Measurements from ENCODE around the gene SHANK1. TPM values are rescaled to one million over a fixed set of nuclear protein-coding genes. Genes with fewer than 3 reads are reported as not detected.
"Not testable (repeated sequence)": the region's sequence is repeated elsewhere in the genome, so short reads cannot be mapped to it uniquely, and the experiment has no call there.

Gene SHANK1
- total RNA-seq (2014; rRNA removed; shearing (Covaris generic)): not detected in 2 replicates

DNA sequence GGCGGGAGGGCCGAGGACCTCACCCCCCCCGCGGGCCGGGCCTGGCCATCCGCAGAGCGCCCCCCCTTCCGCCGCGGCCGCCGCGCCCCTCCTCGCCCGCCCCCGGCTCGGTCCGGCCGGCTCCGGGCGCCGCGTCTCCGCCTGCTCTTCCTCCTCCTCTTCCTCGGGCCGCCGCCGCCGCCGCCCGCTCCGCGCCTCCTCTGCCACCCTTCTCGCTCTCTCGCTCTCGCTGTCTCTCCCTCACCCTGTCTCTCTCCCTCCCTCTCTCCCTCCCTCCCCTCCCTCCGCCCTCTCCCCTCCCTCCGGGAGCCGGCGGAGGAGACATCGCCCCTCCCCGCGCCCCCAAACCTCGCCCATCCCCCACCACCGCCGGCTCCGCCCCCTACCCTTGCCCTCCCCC lies at the start of gene SHANK1:
Gene SHANK1 (minus strand): TSS at position 237 of the 400 bp plus-strand sequence. CDS start 2,883 bp downstream, outside the sequence.
- no peaks in the 10 kb centered on the region for H3K9me3 ChIP-seq (replicated peaks)
- H3K4me1 ChIP-seq (replicated peaks): no peaks in the 10 kb centered on the region
- H3K27me3 ChIP-seq (replicated peaks): peaks cover 50% of the 10 kb centered on the region
- H3K4me3 ChIP-seq: no peak within 1 kb of the TSS
- no peaks in the 10 kb centered on the region for H3K36me3 ChIP-seq
- DNase-seq (ENCODE audit: low read depth in 1 of 2, low spot score in 2 of 2): no peak
- no peak within 1 kb of the TSS for H3K27ac ChIP-seq

DNA sequence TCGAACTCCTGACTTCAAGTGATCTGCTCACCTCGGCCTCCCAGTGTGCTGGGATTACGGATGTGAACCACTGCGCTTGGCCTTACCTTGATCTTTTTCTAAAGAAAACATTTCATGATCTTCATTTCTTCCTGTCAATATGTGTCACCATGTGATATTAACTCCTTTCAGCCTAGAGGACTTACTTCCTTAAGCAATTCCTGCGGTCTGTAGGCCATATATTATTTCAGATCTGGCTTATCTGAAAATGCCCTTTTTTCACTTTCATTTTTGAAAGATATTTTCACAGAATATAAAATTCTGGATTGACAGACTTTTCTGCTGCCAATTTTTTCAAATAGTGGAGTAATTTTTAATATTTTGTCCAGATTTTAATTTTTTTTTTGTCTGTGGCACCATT lies 48.7 kb upstream of the SHANK1 start:
- Histone ChIP-seq H3K27ac (no peak overlapping the region), H3K4me3 (no peak overlapping the region)
- no peak for DNase-seq (ENCODE audit: low read depth in 1 of 2, low spot score in 2 of 2)

DNA sequence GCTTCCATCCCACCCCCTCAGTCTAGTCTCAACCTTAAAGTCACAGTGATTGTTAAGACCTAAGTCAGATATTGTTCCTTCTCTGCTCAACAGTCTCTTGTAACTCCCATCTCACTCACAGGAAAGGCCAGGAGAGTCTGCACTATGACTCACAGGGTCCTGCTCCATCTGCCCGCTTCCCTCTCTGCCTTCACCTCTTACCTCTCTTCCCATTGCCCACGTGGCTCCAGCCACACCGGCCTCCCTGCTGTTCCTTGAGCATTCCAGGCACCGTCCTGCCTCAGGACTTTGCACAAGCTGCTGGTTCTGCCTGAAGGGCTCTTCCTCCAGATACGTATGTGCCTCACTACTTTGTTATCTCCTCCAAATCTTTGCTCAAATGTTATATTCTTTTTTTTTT lies 47.7 kb upstream of the SHANK1 start:
- H3K36me3 ChIP-seq; DNase-seq (ENCODE audit: low read depth in 1 of 2, low spot score in 2 of 2); H3K4me1 ChIP-seq (replicated peaks); H3K4me3 ChIP-seq; H3K9me3 ChIP-seq (replicated peaks); H3K27me3 ChIP-seq (replicated peaks); H3K27ac ChIP-seq: not testable (repeated sequence)

More for the DNA sequence above, 48.7 kb upstream of the SHANK1 start:
- no peaks in the 10 kb centered on the region for H3K4me1 ChIP-seq (replicated peaks)
- peaks cover 5% of the 10 kb centered on the region for H3K27me3 ChIP-seq (replicated peaks)
- H3K36me3 ChIP-seq: no peaks in the 10 kb centered on the region
- H3K9me3 ChIP-seq (replicated peaks): no peaks in the 10 kb centered on the region

DNA sequence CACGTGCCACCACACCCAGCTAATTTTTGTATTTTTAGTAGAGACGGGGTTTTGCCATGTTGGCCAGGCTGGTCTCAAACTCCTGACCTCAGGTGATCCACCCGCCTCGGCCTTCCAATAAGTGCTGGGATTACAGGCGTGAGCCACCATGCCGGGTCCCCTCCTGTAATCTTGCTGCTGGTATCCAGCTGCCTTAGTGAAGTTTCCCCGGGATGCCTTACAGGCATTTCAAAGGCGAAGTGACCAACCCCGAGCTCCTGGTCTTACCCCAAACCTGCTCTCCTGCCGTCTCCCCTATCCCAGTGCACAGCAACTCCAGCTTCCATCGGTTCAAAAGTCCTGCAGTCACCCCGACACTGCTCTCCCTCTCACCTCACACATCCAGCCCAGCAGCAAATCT lies 47.1 kb upstream of the SHANK1 start:
- not testable (repeated sequence) for H3K36me3 ChIP-seq; H3K27ac ChIP-seq; H3K4me3 ChIP-seq; DNase-seq (ENCODE audit: low read depth in 1 of 2, low spot score in 2 of 2); H3K4me1 ChIP-seq (replicated peaks); H3K27me3 ChIP-seq (replicated peaks); H3K9me3 ChIP-seq (replicated peaks)

DNA sequence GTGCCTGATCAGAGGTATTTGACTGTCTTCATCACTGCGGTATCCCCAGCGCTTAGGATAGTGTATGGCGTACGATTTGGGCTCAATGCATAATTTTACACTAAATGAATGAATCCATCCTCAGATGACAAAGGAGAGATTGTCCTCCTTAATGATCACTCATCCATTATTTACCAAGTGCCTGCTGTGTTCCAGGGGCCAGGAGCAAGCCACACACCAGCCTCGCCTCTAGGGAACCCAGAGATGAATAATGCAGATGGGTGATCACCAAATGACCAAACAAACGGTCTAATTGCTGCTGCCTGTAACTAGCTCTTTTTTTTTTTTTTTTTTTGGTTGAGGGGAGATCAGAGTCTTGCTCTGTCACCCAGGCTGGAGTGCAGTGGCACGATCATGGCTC lies 44.8 kb upstream of the SHANK1 start:
- no peak for DNase-seq (ENCODE audit: low read depth in 1 of 2, low spot score in 2 of 2)
- H3K4me1 ChIP-seq (replicated peaks): no peaks in the 10 kb centered on the region
- H3K27ac ChIP-seq: no peak overlapping the region
- no peak overlapping the region for H3K4me3 ChIP-seq
- peaks cover 8% of the 10 kb centered on the region for H3K27me3 ChIP-seq (replicated peaks)
- H3K36me3 ChIP-seq: no peaks in the 10 kb centered on the region
- no peaks in the 10 kb centered on the region for H3K9me3 ChIP-seq (replicated peaks)

DNA sequence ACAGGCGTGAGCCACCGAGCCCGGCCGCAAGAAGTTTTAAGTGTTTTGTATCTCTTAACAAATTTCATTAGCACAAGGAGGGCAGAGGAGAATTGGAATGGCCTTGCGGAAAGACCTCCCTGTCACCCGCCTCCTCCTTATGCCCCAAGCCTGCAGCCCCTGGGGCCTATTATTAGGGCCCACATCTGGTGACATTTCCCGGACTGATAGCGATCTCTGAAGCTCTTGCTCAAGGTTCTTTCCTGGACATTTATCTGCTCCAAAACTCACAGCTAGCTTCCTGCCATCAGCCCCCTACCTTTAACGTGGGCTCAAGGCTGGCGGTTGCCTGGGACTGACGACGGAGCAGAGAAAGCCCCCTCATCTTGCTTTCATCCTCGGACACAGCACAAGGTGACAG lies 43.9 kb upstream of the SHANK1 start:
- not testable (repeated sequence) for H3K27ac ChIP-seq; H3K36me3 ChIP-seq; DNase-seq (ENCODE audit: low read depth in 1 of 2, low spot score in 2 of 2); H3K27me3 ChIP-seq (replicated peaks); H3K4me1 ChIP-seq (replicated peaks); H3K4me3 ChIP-seq; H3K9me3 ChIP-seq (replicated peaks)

DNA sequence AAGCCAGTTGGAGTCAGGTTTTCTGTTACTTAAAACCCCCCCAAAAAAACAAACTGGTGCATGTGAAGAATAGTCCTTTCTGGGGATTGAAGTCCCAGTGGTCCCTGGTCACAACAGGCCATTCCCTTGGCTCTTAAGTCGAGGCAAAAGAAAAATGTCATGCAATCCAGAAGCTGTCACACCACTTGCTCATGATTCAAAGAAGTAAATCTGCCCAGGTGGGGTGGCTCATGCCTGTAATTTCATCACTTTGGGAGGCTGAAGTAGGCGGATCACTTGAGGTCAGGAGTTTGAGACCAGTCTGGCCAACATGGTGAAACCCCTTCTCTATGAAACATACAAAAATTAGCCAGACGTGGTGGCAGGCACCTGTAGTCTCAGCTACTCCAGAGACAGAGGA lies 41.9 kb upstream of the SHANK1 start:
- not testable (repeated sequence) for H3K4me3 ChIP-seq; H3K27me3 ChIP-seq (replicated peaks); DNase-seq (ENCODE audit: low read depth in 1 of 2, low spot score in 2 of 2); H3K27ac ChIP-seq; H3K9me3 ChIP-seq (replicated peaks); H3K36me3 ChIP-seq; H3K4me1 ChIP-seq (replicated peaks)

DNA sequence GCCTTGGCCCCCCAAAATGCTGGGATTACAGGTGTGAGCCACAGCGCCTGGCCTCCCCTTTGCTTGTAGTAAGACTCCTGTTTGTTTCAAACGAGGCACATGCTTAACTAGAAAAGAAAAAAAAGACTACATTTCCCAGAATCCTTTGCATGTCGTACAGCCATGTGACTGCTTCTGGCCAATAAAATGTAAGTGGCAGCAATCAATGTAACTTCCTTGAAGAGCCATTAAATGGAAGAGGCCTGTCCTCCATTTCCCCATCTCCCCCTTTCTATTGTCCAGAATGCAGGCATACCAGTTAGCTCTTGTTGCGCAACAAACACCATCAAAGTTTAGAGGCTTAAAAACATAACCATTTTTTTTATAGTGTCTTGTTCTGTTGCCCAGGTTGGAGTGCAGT lies 40.3 kb upstream of the SHANK1 start:
- Histone ChIP-seq H3K27me3 (replicated peaks) (0 out of 2 replicates have a peak, but pooled peaks cover 3% of the 10 kb centered on the region), H3K9me3 (replicated peaks) (no peaks in the 10 kb centered on the region), H3K4me3 (no peak overlapping the region), H3K4me1 (replicated peaks) (no peaks in the 10 kb centered on the region), H3K27ac (no peak overlapping the region), H3K36me3 (no peaks in the 10 kb centered on the region)
- no peak for DNase-seq (ENCODE audit: low read depth in 1 of 2, low spot score in 2 of 2)

DNA sequence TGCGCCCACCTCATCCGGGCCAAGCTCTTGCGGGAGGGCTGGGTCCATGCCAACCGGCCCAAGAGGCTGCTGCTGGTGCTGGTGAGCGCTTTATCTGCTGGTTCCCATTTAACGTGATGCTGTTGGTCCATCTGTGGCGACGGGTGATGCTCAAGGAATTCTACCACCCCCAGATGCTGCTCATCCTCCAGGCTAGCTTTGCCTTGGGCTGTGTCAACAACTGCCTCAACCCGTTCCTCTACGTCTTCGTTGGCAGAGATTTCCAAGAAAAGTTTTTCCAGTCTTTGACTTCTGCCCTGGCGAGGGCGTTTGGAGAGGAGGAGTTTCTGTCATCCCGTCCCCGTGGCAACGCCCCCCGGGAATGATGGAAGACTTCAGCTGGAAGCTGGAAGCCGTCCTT lies 39.5 kb upstream of the SHANK1 start:
- not testable (repeated sequence) for H3K27ac ChIP-seq; H3K36me3 ChIP-seq; DNase-seq (ENCODE audit: low read depth in 1 of 2, low spot score in 2 of 2); H3K4me1 ChIP-seq (replicated peaks); H3K4me3 ChIP-seq; H3K9me3 ChIP-seq (replicated peaks); H3K27me3 ChIP-seq (replicated peaks)

DNA sequence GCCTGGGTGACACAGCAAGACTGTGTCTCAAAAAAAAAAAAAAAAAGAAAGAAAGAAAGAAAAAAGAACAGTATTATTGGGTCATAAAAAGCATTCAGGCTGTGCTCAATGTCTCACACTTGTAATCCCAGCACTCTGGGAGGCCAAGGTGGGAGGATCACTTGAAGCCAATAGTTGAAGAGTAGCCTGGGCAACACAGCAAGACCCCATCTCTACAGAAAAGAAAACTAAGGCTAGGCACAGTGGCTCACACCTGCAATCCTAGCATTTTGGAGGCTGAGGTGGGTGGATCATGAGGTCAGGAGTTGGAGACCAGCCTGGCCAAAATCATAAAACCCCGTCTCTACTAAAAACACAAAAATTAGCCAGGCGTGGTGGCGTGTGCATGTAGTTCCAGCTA lies 38.0 kb upstream of the SHANK1 start:
- not testable (repeated sequence) for DNase-seq (ENCODE audit: low read depth in 1 of 2, low spot score in 2 of 2); H3K4me1 ChIP-seq (replicated peaks); H3K4me3 ChIP-seq; H3K27me3 ChIP-seq (replicated peaks); H3K27ac ChIP-seq; H3K36me3 ChIP-seq; H3K9me3 ChIP-seq (replicated peaks)

DNA sequence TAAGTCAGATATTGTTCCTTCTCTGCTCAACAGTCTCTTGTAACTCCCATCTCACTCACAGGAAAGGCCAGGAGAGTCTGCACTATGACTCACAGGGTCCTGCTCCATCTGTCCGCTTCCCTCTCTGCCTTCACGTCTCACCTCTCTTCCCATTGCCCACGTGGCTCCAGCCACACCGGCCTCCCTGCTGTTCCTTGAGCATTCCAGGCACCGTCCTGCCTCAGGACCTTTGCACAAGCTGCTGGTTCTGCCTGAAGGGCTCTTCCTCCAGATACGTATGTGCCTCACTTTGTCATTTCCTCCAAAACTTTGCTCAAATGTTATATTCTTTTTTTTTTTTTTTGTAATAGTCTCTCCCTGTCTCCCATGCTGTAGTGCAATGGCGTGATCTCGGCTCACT lies 36.6 kb upstream of the SHANK1 start:
- H3K27me3 ChIP-seq (replicated peaks); H3K27ac ChIP-seq; H3K9me3 ChIP-seq (replicated peaks): not testable (repeated sequence)

DNA sequence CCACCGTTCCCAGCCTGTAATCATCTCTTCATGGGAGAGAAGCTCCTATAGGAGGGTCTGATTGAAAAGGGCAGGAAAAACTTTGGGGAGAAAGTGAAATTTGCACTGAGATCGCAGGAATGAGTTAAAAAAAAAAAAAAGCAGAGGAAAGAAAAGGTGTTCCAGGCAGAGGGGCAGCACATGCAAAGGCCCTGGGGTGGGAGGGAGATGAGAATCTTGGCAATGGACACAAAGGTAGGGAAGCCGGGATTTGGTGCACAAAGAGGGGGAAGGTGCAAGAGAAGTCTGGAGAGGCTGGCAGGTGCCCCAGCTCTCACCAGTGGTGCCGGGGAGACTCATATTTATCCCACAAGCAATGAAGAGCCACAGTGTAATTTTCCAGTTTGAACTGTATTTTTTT lies 34.3 kb upstream of the SHANK1 start:
- Histone ChIP-seq H3K27me3 (replicated peaks) (peaks cover 13% of the 10 kb centered on the region; the same call in 1 of the 2 replicates), H3K4me3 (no peak overlapping the region), H3K36me3 (no peaks in the 10 kb centered on the region), H3K4me1 (replicated peaks) (no peaks in the 10 kb centered on the region), H3K9me3 (replicated peaks) (no peaks in the 10 kb centered on the region), H3K27ac (no peak overlapping the region)
- DNase-seq (ENCODE audit: low read depth in 1 of 2, low spot score in 2 of 2): no peak

More for the DNA sequence above, 36.6 kb upstream of the SHANK1 start:
- H3K36me3 ChIP-seq; DNase-seq (ENCODE audit: low read depth in 1 of 2, low spot score in 2 of 2); H3K4me1 ChIP-seq (replicated peaks); H3K4me3 ChIP-seq: not testable (repeated sequence)

DNA sequence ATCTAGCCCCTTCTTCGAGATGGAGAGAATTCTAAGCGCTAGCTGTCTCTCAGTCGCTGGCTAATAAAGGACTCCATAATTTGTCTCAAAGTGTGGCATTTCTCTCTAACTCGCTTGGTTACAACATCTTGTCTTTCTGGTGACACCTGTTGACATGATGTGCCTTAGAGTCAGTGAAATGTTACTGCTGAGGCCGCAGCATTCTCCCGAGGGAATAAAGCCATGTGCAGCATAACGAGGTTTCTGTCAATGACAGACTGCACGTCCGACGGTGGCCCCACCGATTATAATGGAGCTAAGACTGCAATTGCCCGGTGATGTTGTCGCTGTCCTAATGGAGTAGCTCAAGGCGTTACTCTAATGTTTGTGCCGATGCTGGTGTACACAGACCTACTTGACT lies 30.4 kb upstream of the SHANK1 start:
- no peak overlapping the region for H3K27ac ChIP-seq
- no peaks in the 10 kb centered on the region for H3K9me3 ChIP-seq (replicated peaks)
- DNase-seq (ENCODE audit: low read depth in 1 of 2, low spot score in 2 of 2): no peak
- H3K36me3 ChIP-seq: no peaks in the 10 kb centered on the region
- H3K27me3 ChIP-seq (replicated peaks): peaks cover 13% of the 10 kb centered on the region
- no peak overlapping the region for H3K4me3 ChIP-seq
- no peaks in the 10 kb centered on the region for H3K4me1 ChIP-seq (replicated peaks)

DNA sequence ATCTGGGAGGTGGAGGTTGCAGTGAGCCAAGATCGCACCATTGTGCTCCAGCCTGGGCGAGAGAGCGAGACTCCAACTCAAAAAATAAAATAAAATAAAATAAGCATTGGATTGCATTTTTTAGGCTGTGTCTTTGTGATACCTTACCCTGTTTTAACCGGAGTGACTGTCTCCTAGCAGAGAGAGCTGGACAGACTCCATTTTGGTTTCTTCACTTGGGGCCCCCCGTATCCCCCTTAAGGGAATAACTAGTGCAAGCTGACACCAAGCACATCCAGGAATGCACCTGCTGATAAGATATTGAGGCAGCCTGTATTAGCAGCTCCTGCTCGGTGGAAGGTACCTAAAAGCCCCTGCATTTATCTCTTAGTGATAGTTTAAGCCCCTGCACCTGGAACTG lies 29.9 kb upstream of the SHANK1 start:
- Histone ChIP-seq H3K27ac (no peak overlapping the region), H3K4me1 (replicated peaks) (no peaks in the 10 kb centered on the region), H3K36me3 (no peaks in the 10 kb centered on the region), H3K4me3 (no peak overlapping the region), H3K27me3 (replicated peaks) (peaks cover 13% of the 10 kb centered on the region), H3K9me3 (replicated peaks) (no peaks in the 10 kb centered on the region)
- DNase-seq (ENCODE audit: low read depth in 1 of 2, low spot score in 2 of 2): no peak

DNA sequence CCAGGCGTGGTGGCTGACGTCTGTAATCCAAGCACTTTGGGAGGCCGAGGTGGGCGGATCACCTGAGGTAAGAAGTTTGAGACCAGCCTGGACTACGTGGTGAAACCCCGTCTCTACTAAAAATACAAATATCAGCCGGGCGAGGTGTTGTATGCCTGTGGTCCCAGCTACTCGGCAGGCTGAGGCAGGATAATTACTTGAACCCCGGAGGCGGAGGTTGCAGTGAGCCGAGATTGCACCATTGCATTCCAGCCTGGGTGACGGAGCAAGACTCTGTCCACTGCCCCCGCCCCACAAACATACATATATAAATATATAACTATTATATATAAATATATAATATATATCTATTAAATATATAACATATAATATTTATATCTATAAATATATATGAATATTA lies 27.5 kb upstream of the SHANK1 start:
- H3K36me3 ChIP-seq; H3K4me1 ChIP-seq (replicated peaks); H3K27me3 ChIP-seq (replicated peaks); H3K27ac ChIP-seq; DNase-seq (ENCODE audit: low read depth in 1 of 2, low spot score in 2 of 2); H3K4me3 ChIP-seq; H3K9me3 ChIP-seq (replicated peaks): not testable (repeated sequence)
